Astrocyte (in vitro differentiated cells and primary cell): ENCODE measurements around the gene ZNF555. TPM values are rescaled to one million over a fixed set of nuclear protein-coding genes. Genes with fewer than 3 reads are reported as not detected.

Experiments used
- DNase-seq: peaks from one replicate; pipeline ENCODE4 v3.0.0-alpha.2; 2010; ENCODE audit warnings: low read depth
- FAIRE-seq: peaks from 2 replicates; lab custom pipeline; 2011; peaks lifted over from hg19 to GRCh38; lab: Jason Lieb, UNC
- H2AFZ ChIP-seq: 2 replicates; pipeline ENCODE4 v1.6.0; 2012; ENCODE audit warnings: low read depth, low read length, inconsistent platforms
- H3K27ac ChIP-seq: 2 replicates; pipeline ENCODE4 v1.5.1; 2011; ENCODE audit warnings: low read depth, low read length, inconsistent platforms
- H3K27me3 ChIP-seq: 2 replicates; pipeline ENCODE4 v1.6.0; 2011; ENCODE audit warnings: low read length, inconsistent platforms; ENCODE audit not compliant: insufficient read depth
- H3K36me3 ChIP-seq: 2 replicates; pipeline ENCODE4 v1.5.1; 2011; ENCODE audit warnings: low read length, inconsistent platforms; ENCODE audit not compliant: insufficient read depth
- H3K4me1 ChIP-seq: 2 replicates; pipeline ENCODE4 v1.5.1; 2011; ENCODE audit warnings: low read length, inconsistent platforms; ENCODE audit not compliant: insufficient read depth
- H3K4me2 ChIP-seq: 2 replicates; pipeline ENCODE4 v1.6.0; 2012; ENCODE audit warnings: low read length, inconsistent platforms
- H3K4me3 ChIP-seq: 2 replicates; pipeline ENCODE4 v1.5.1; 2011; ENCODE audit warnings: low read depth, mild to moderate bottlenecking, low read length, inconsistent platforms; ENCODE audit not compliant: insufficient read depth
- H3K79me2 ChIP-seq: 2 replicates; pipeline ENCODE4 v1.6.0; 2012; ENCODE audit warnings: mild to moderate bottlenecking, low read length, inconsistent platforms; ENCODE audit not compliant: insufficient read depth
- H3K9ac ChIP-seq: 2 replicates; pipeline ENCODE4 v1.6.0; 2012; ENCODE audit warnings: mild to moderate bottlenecking, low read length, inconsistent platforms
- H3K9me3 ChIP-seq: 2 replicates; pipeline ENCODE4 v1.5.1; 2012; ENCODE audit warnings: low read depth, mild to moderate bottlenecking, low read length, inconsistent platforms; ENCODE audit not compliant: insufficient read depth
- H4K20me1 ChIP-seq: 2 replicates; pipeline ENCODE4 v1.6.0; 2012; ENCODE audit warnings: low read length, inconsistent platforms; ENCODE audit not compliant: insufficient read depth
- H3K27ac Mint-ChIP-seq: one replicate; pipeline ENCODE4 v1.8.0; 2021; ENCODE audit warnings: mild to moderate bottlenecking, mixed read lengths; ENCODE audit not compliant: unreplicated experiment
- H3K27me3 Mint-ChIP-seq: one replicate; pipeline ENCODE4 v1.8.0; 2021; ENCODE audit warnings: low read depth, mixed read lengths; ENCODE audit not compliant: unreplicated experiment
- H3K36me3 Mint-ChIP-seq: one replicate; pipeline ENCODE4 v1.8.0; 2021; ENCODE audit warnings: low read depth, mixed read lengths; ENCODE audit not compliant: unreplicated experiment
- H3K4me1 Mint-ChIP-seq: one replicate; pipeline ENCODE4 v1.8.0; 2021; ENCODE audit warnings: low read depth, mixed read lengths; ENCODE audit not compliant: unreplicated experiment
- H3K4me3 Mint-ChIP-seq: one replicate; pipeline ENCODE4 v1.8.0; 2021; ENCODE audit warnings: mild to moderate bottlenecking, moderate library complexity, mixed read lengths; ENCODE audit not compliant: unreplicated experiment
- H3K9me3 Mint-ChIP-seq: one replicate; pipeline ENCODE4 v1.8.0; 2021; ENCODE audit warnings: mild to moderate bottlenecking, mixed read lengths; ENCODE audit not compliant: unreplicated experiment
- CTCF ChIP-seq: IDR thresholded peaks from 2 replicates; pipeline ENCODE4 v1.5.1; 2011; ENCODE audit warnings: low read depth, mild to moderate bottlenecking, inconsistent platforms, low read length, moderate library complexity; ENCODE audit not compliant: insufficient read depth
- EZH2 ChIP-seq: IDR thresholded peaks from 2 replicates; pipeline ENCODE4 v1.6.1; 2012; ENCODE audit warnings: mild to moderate bottlenecking, low read length, inconsistent platforms; ENCODE audit not compliant: insufficient read depth
- total RNA-seq: library from RNA; stranded (reverse); gene quantifications from 2 replicates; pipeline ENCODE4 v1.2.1, GENCODE V29; 2021

Gene ZNF555
- total RNA-seq, 1 donor from 2014 or later: 6.0 TPM

GRCh38 chr19:2793126-2793525 lies 48.1 kb upstream of the ZNF555 start:
- FAIRE-seq (no peak), DNase-seq (no peak)
- peaks cover 31% of the 10 kb centered on the region for H3K79me2 ChIP-seq
- Mint-ChIP-seq H3K9me3 (no peaks in the 10 kb centered on the region), H3K4me1 (no peaks in the 10 kb centered on the region), H3K27ac (no peak overlapping the region), H3K36me3 (peaks cover 6% of the 10 kb centered on the region), H3K4me3 (no peak overlapping the region), H3K27me3 (no peaks in the 10 kb centered on the region)
- no peak overlapping the region for H2AFZ ChIP-seq
- no peaks in the 10 kb centered on the region for H3K27me3 ChIP-seq
- no peaks in the 10 kb centered on the region for H3K4me1 ChIP-seq
- peaks cover 7% of the 10 kb centered on the region for H3K36me3 ChIP-seq
- peaks cover 9% of the 10 kb centered on the region for H4K20me1 ChIP-seq
- H3K4me2 ChIP-seq: no peak overlapping the region
- no peaks in the 10 kb centered on the region for H3K9me3 ChIP-seq
- H3K4me3 ChIP-seq: no peak overlapping the region
- no peak overlapping the region for H3K27ac ChIP-seq
- no peak overlapping the region for H3K9ac ChIP-seq
- no peak for TF ChIP-seq EZH2
- no peak for TF ChIP-seq CTCF

GRCh38 chr19:2793577-2793976 lies 47.7 kb upstream of the ZNF555 start:
- H3K9me3 ChIP-seq: no peaks in the 10 kb centered on the region
- H3K4me1 ChIP-seq: no peaks in the 10 kb centered on the region
- no peak for TF ChIP-seq CTCF
- no peak for TF ChIP-seq EZH2
- H4K20me1 ChIP-seq: peaks cover 9% of the 10 kb centered on the region
- no peaks in the 10 kb centered on the region for H3K4me1 Mint-ChIP-seq
- H3K27me3 ChIP-seq: no peaks in the 10 kb centered on the region
- H3K9ac ChIP-seq: no peak overlapping the region
- peaks cover 26% of the 10 kb centered on the region for H3K79me2 ChIP-seq
- peaks cover 6% of the 10 kb centered on the region for H3K36me3 Mint-ChIP-seq
- no peak overlapping the region for H3K4me3 Mint-ChIP-seq
- no peaks in the 10 kb centered on the region for H3K27me3 Mint-ChIP-seq
- no peak overlapping the region for H3K27ac ChIP-seq
- H2AFZ ChIP-seq: no peak overlapping the region
- no peaks in the 10 kb centered on the region for H3K9me3 Mint-ChIP-seq
- H3K4me3 ChIP-seq: no peak overlapping the region
- DNase-seq (no peak), FAIRE-seq (no peak)
- H3K36me3 ChIP-seq: peaks cover 11% of the 10 kb centered on the region
- H3K27ac Mint-ChIP-seq: no peak overlapping the region
- no peak overlapping the region for H3K4me2 ChIP-seq

- Histone ChIP-seq H3K4me1 (no peaks in the 10 kb centered on the region), H3K27ac (no peak overlapping the region), H3K79me2 (peaks cover 7% of the 10 kb centered on the region), H3K4me3 (no peak overlapping the region), H3K9ac (no peak overlapping the region), H3K4me2 (no peak overlapping the region), H3K36me3 (peaks cover 13% of the 10 kb centered on the region), H3K9me3 (no peaks in the 10 kb centered on the region), H4K20me1 (peaks cover 3% of the 10 kb centered on the region), H3K27me3 (no peaks in the 10 kb centered on the region), H2AFZ (no peak overlapping the region)
- Mint-ChIP-seq H3K36me3 (peaks cover 8% of the 10 kb centered on the region), H3K9me3 (no peaks in the 10 kb centered on the region), H3K4me1 (no peaks in the 10 kb centered on the region), H3K27ac (no peak overlapping the region), H3K27me3 (no peaks in the 10 kb centered on the region), H3K4me3 (no peak overlapping the region)
- DNase-seq (no peak), FAIRE-seq (no peak)
- no peak for TF ChIP-seq EZH2
- no peak for TF ChIP-seq CTCF
These were observed 45.2 kb upstream of the ZNF555 start for GRCh38 chr19:2795827-2796658.
